Mucosa of descending colon (tissue), 3 donors: ENCODE results near the gene PDSS1. TPM values are rescaled to one million over a fixed set of nuclear protein-coding genes. Genes with fewer than 3 reads are reported as not detected.

ENCODE experiments used
- ATAC-seq: fragments of 200-7000 bp; cut with Tn5 transposase; one replicate; pipeline ENCODE4 v1.9.1; 2020; ENCODE audit warnings: mild to moderate bottlenecking, moderate library complexity
- DNase-seq, 3 donors: peaks; one replicate each; pipeline ENCODE4 v3.0.0-alpha.2; 2020
- H3K36me3 ChIP-seq: fragments of 200-600 bp; one replicate; pipeline ENCODE4 v1.8.0; 2021; ENCODE audit warnings: low read depth, mild to moderate bottlenecking
- H3K4me1 ChIP-seq: fragments of 200-600 bp; one replicate; pipeline ENCODE4 v1.8.0; 2021; ENCODE audit warnings: low read depth, mild to moderate bottlenecking
- H3K4me3 ChIP-seq: fragments of 200-600 bp; one replicate; pipeline ENCODE4 v1.8.0; 2021; ENCODE audit warnings: mild to moderate bottlenecking
- H3K9me3 ChIP-seq: fragments of 200-600 bp; one replicate; pipeline ENCODE4 v1.8.0; 2021; ENCODE audit warnings: mild to moderate bottlenecking
- CTCF ChIP-seq: fragments of 200-600 bp; IDR thresholded peaks from one replicate; pipeline ENCODE4 v1.8.0; 2022; ENCODE audit warnings: antibody characterized with exemption, mild to moderate bottlenecking
- intact Hi-C, 2 donors: fragments of 100-400 bp; cut with DNase I in 1 of 2; cut with micrococcal nuclease in 1 of 2; formaldehyde crosslinking; loops; one replicate each; pipeline versions ENCODE4 v1.11.0 to v1.11.1; 2022; cut with DNase I, micrococcal nuclease
- total RNA-seq, 3 donors: library from RNA; stranded (reverse); fragmentation: NEBNext Ultra II Directional in 2 of 3; extraction: Animal tissue kit (Norgen Biotek cat#: 25700) in 2 of 3; gene quantifications; one replicate each; pipeline versions ENCODE4 v1.2.1 to v1.2.4, GENCODE V29; 2021 to 2023
- donor health status: DM: no; HTN: no; CAD: no; lungs with moderate emphysema.
- donor health status: DM: no; HTN: no; CAD: no.
- donor health status: DM: no; HTN: yes; CAD: no.

The PDSS1 gene
- total RNA-seq, 3 donors from 2014 or later = 16.0 to 27.9 (median 24.6) TPM

- Histone ChIP-seq H3K4me1 (no peaks in the 10 kb centered on the region), H3K4me3 (no peak overlapping the region), H3K36me3 (no peaks in the 10 kb centered on the region), H3K9me3 (no peaks in the 10 kb centered on the region)
- intact Hi-C loops = no loop called here
- TF ChIP-seq CTCF = no peak
- DNase-seq = no peak
- no peak for ATAC-seq
Observed at GRCh38 chr10:26765549-26765948, 68.0 kb downstream of the PDSS1 start.

DNA sequence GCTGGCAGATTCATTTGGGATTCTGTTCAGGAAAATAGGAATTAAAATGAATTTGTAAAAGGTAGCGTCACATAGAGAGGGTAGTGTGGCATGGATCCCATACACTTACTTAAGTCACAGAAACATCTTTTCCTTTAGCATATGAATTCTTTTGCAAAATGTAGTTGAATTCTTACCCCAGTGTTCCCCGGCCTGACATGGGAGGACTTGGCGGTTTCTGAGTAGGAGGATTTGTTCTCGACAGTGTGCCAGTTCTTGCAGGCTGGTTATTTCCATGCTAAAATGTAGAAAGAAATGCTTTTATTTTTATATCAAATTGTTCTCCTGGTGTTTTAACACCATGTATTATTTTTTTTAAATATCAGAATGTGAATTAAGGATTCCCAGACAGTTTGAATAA is 72.6 kb downstream of the PDSS1 start:
- Histone ChIP-seq H3K4me1 (no peaks in the 10 kb centered on the region), H3K4me3 (no peak overlapping the region), H3K36me3 (no peaks in the 10 kb centered on the region), H3K9me3 (no peaks in the 10 kb centered on the region)
- intact Hi-C loops = no loop called here
- ATAC-seq = no peak
- DNase-seq = no peak
- no peak for TF ChIP-seq CTCF

- no peak overlapping the region for H3K4me3 ChIP-seq
- intact Hi-C loops = no loop called here
- ATAC-seq (no peak), DNase-seq (no peak)
- H3K36me3 ChIP-seq = no peaks in the 10 kb centered on the region
- no peaks in the 10 kb centered on the region for H3K4me1 ChIP-seq
- no peaks in the 10 kb centered on the region for H3K9me3 ChIP-seq
- no peak for TF ChIP-seq CTCF
Observed at GRCh38 chr10:26773633-26774032, 76.1 kb downstream of the PDSS1 start.

DNA sequence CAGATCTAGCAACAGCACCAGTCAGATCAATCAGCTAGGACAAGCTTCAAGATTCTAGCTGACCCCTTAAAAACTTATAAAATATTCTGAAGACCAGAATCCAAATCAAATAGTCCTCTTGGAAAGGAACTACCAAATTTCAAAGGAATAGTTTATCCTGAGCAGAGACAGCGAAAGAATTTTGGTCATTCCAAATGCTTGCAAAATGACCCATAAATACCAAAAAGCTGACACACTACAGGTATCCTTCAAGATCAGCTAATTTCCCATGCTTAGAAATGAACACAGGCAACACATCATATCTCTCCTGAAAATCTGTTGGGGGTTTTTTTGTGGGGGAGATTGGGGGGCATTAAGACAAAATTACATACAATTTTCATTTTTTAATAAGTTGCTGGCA is 78.8 kb downstream of the PDSS1 start:
- Histone ChIP-seq H3K4me3 (no peak overlapping the region), H3K36me3 (no peaks in the 10 kb centered on the region), H3K4me1 (peaks cover 19% of the 10 kb centered on the region), H3K9me3 (no peaks in the 10 kb centered on the region)
- no peak for DNase-seq
- no peak for TF ChIP-seq CTCF
- intact Hi-C loops = no loop called here
- ATAC-seq = no peak

GRCh38 chr10:26777686-26778085 is 80.2 kb downstream of the PDSS1 start:
- Histone ChIP-seq H3K4me1 (peaks cover 30% of the 10 kb centered on the region), H3K4me3 (no peak overlapping the region), H3K36me3 (no peaks in the 10 kb centered on the region), H3K9me3 (no peaks in the 10 kb centered on the region)
- no peak for TF ChIP-seq CTCF
- DNase-seq (no peak), ATAC-seq (no peak)
- intact Hi-C loops = no loop called here

GRCh38 chr10:26779176-26779860 is 81.8 kb downstream of the PDSS1 start:
- H3K4me1 ChIP-seq = peaks cover 32% of the 10 kb centered on the region
- DNase-seq (peak in 1 of 3 donors; percentile 30), ATAC-seq (peak; percentile 92)
- TF ChIP-seq CTCF = no peak
- no peak overlapping the region for H3K4me3 ChIP-seq
- intact Hi-C loops = no loop called here
- no peaks in the 10 kb centered on the region for H3K36me3 ChIP-seq
- H3K9me3 ChIP-seq = no peaks in the 10 kb centered on the region
